Lower lobe of right lung (tissue), 2 donors: ENCODE results near the gene RASGRP3. TPM values are rescaled to one million over a fixed set of nuclear protein-coding genes. Genes with fewer than 3 reads are reported as not detected.

Experiments
- ATAC-seq, 2 donors: fragments of 200-7000 bp; cut with Tn5 transposase; one replicate each; pipeline ENCODE4 v1.9.1; 2020 to 2022; ENCODE audit warnings: mild to moderate bottlenecking in 2 of 2, moderate library complexity in 2 of 2
- DNase-seq: peaks from one replicate; pipeline ENCODE4 v3.0.0-alpha.2; 2020
- H3K27ac ChIP-seq: fragments of 200-600 bp; one replicate; pipeline ENCODE4 v1.8.0; 2022
- H3K27me3 ChIP-seq: fragments of 200-600 bp; one replicate; pipeline ENCODE4 v1.8.0; 2022; ENCODE audit warnings: low read depth
- H3K36me3 ChIP-seq: fragments of 200-600 bp; one replicate; pipeline ENCODE4 v1.8.0; 2022; ENCODE audit warnings: mild to moderate bottlenecking
- H3K4me1 ChIP-seq: fragments of 200-600 bp; one replicate; pipeline ENCODE4 v1.8.0; 2022
- H3K4me3 ChIP-seq: fragments of 200-600 bp; one replicate; pipeline ENCODE4 v1.8.0; 2022; ENCODE audit warnings: mild to moderate bottlenecking
- H3K9me3 ChIP-seq: fragments of 200-600 bp; one replicate; pipeline ENCODE4 v1.8.0; 2022
- intact Hi-C: fragments of 100-400 bp; cut with DNase I; formaldehyde crosslinking; loops from one replicate; pipeline ENCODE4 v1.11.0; 2022
- total RNA-seq: library from RNA; stranded (reverse); fragmentation: NEBNext Ultra II Directional; extraction: Animal tissue kit (Norgen Biotek cat#: 25700); gene quantifications from one replicate; pipeline ENCODE4 v1.2.1, GENCODE V29; 2021
- TF ChIP-seq, protein P1 (sequence below): fragments of 200-600 bp; IDR thresholded peaks from one replicate; pipeline ENCODE4 v1.8.0; 2022; ENCODE audit warnings: antibody characterized with exemption, mild to moderate bottlenecking
- donor health status: DM: no; HTN: yes; CAD: no; lungs with severe emphysema.

Gene RASGRP3
- total RNA-seq, 1 donor from 2014 or later: 13.7 TPM

- TF ChIP-seq, protein P1, sequence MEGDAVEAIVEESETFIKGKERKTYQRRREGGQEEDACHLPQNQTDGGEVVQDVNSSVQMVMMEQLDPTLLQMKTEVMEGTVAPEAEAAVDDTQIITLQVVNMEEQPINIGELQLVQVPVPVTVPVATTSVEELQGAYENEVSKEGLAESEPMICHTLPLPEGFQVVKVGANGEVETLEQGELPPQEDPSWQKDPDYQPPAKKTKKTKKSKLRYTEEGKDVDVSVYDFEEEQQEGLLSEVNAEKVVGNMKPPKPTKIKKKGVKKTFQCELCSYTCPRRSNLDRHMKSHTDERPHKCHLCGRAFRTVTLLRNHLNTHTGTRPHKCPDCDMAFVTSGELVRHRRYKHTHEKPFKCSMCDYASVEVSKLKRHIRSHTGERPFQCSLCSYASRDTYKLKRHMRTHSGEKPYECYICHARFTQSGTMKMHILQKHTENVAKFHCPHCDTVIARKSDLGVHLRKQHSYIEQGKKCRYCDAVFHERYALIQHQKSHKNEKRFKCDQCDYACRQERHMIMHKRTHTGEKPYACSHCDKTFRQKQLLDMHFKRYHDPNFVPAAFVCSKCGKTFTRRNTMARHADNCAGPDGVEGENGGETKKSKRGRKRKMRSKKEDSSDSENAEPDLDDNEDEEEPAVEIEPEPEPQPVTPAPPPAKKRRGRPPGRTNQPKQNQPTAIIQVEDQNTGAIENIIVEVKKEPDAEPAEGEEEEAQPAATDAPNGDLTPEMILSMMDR: no peak
- Histone ChIP-seq H3K36me3 (no peaks in the 10 kb centered on the region), H3K27ac (no peak overlapping the region), H3K4me3 (no peak overlapping the region), H3K9me3 (no peaks in the 10 kb centered on the region), H3K4me1 (peaks cover 4% of the 10 kb centered on the region), H3K27me3 (no peaks in the 10 kb centered on the region)
- DNase-seq (no peak), ATAC-seq (no peak)
- intact Hi-C loops: no loop called here
Measured at GRCh38 chr2:33489835-33490431, 13.5 kb downstream of the RASGRP3 start.

- no peaks in the 10 kb centered on the region for H3K27me3 ChIP-seq
- peaks cover 8% of the 10 kb centered on the region for H3K4me1 ChIP-seq
- intact Hi-C loops: no loop called here
- DNase-seq (no peak), ATAC-seq (peak in 1 of 2 donors; percentile 43)
- H3K36me3 ChIP-seq: no peaks in the 10 kb centered on the region
- TF ChIP-seq, protein P1: no peak
- no peak overlapping the region for H3K4me3 ChIP-seq
- H3K9me3 ChIP-seq: no peaks in the 10 kb centered on the region
- no peak overlapping the region for H3K27ac ChIP-seq
Measured at GRCh38 chr2:33491441-33492084, 15.1 kb downstream of the RASGRP3 start.

GRCh38 chr2:33492399-33493134 is 16.1 kb downstream of the RASGRP3 start:
- intact Hi-C loops: no loop called here
- TF ChIP-seq, protein P1: no peak
- H3K27ac ChIP-seq: no peak overlapping the region

GRCh38 chr2:33494155-33494779 is 17.8 kb downstream of the RASGRP3 start:
- TF ChIP-seq, protein P1: no peak
- Histone ChIP-seq H3K9me3 (no peaks in the 10 kb centered on the region), H3K4me1 (peaks cover 16% of the 10 kb centered on the region), H3K27me3 (no peaks in the 10 kb centered on the region), H3K4me3 (no peak overlapping the region), H3K27ac (no peak overlapping the region), H3K36me3 (no peaks in the 10 kb centered on the region)
- ATAC-seq: no peak
- DNase-seq: no peak
- intact Hi-C loops: no loop called here

More at GRCh38 chr2:33492399-33493134, 16.1 kb downstream of the RASGRP3 start:
- DNase-seq (no peak), ATAC-seq (no peak)
- Histone ChIP-seq H3K9me3 (no peaks in the 10 kb centered on the region), H3K4me3 (no peak overlapping the region), H3K27me3 (no peaks in the 10 kb centered on the region), H3K4me1 (peaks cover 15% of the 10 kb centered on the region), H3K36me3 (no peaks in the 10 kb centered on the region)

- ATAC-seq: no peak
- Histone ChIP-seq H3K4me1 (peaks cover 16% of the 10 kb centered on the region), H3K27ac (no peak overlapping the region), H3K36me3 (no peaks in the 10 kb centered on the region), H3K27me3 (no peaks in the 10 kb centered on the region), H3K9me3 (no peaks in the 10 kb centered on the region), H3K4me3 (no peak overlapping the region)
- intact Hi-C loops: no loop called here
- TF ChIP-seq, protein P1: no peak
- DNase-seq: no peak
Measured at GRCh38 chr2:33494877-33495641, 18.6 kb downstream of the RASGRP3 start.
